HUES48 (cell line): Measurements from ENCODE around the gene TRIM28.

Experiments used
- H3K27ac ChIP-seq: one replicate; pipeline ENCODE4 v1.7.0; 2013; ENCODE audit warnings: low read depth, low read length, inconsistent platforms
- H3K27me3 ChIP-seq: 2 replicates; pipeline ENCODE4 v1.6.1; 2013; ENCODE audit warnings: mild to moderate bottlenecking, low read length; ENCODE audit not compliant: control insufficient read depth, insufficient read depth
- H3K36me3 ChIP-seq: 2 replicates; pipeline ENCODE4 v1.6.1; 2013; ENCODE audit warnings: low read length; ENCODE audit not compliant: control insufficient read depth, insufficient read depth
- H3K4me1 ChIP-seq: 2 replicates; pipeline ENCODE4 v1.6.1; 2013; ENCODE audit warnings: mild to moderate bottlenecking, low read length; ENCODE audit not compliant: control insufficient read depth, insufficient read depth
- H3K4me3 ChIP-seq: 2 replicates; pipeline ENCODE4 v1.5.1; 2013; ENCODE audit warnings: mild to moderate bottlenecking, low read depth, low read length
- H3K9ac ChIP-seq: 2 replicates; pipeline ENCODE4 v1.6.1; 2013; ENCODE audit warnings: mild to moderate bottlenecking, low read depth, low read length, moderate library complexity
- H3K9me3 ChIP-seq: 2 replicates; pipeline ENCODE4 v1.6.1; 2013; ENCODE audit warnings: low read length; ENCODE audit not compliant: control insufficient read depth, insufficient read depth

TRIM28 gene

DNA sequence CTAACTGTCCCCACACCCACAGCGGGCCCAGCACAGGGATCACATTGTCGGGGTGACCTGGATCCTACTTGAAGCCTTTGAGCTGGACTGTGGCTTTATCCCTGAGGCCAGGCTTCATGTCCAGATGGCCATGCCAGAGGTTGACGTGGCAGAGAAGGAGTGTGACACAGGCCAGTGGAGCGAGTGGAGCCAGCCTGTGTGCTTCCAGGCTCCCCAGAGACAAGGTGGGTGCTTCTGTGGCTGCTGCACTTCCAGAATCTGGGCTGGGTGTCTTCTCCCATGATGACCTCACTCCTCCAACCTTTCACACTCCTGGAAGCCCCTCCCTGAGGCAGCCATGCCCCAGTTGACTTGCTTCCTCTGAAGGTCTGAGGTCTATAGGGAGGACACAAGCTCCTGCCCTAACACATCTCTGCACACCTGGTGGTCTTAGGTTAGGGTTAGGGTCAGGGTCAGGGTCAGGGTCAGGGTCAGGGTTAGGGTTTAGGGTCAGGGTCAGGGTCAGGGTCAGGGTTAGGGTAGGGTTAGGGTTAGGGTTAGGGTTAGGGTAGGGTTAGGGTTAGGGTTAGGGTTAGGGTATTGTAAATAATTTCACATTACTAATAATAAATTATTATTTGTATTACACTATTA is 42.4 kb downstream of the TRIM28 start:
- Histone ChIP-seq H3K4me1 (no peaks in the 10 kb centered on the region), H3K27me3 (no peaks in the 10 kb centered on the region), H3K4me3 (no peak overlapping the region), H3K9ac (no peak overlapping the region), H3K27ac (no peak overlapping the region), H3K36me3 (peaks cover 12% of the 10 kb centered on the region; the same call in 1 of the 2 replicates), H3K9me3 (no peaks in the 10 kb centered on the region)
